ENCODE results near the gene CLCN6.

The CLCN6 gene

DNA sequence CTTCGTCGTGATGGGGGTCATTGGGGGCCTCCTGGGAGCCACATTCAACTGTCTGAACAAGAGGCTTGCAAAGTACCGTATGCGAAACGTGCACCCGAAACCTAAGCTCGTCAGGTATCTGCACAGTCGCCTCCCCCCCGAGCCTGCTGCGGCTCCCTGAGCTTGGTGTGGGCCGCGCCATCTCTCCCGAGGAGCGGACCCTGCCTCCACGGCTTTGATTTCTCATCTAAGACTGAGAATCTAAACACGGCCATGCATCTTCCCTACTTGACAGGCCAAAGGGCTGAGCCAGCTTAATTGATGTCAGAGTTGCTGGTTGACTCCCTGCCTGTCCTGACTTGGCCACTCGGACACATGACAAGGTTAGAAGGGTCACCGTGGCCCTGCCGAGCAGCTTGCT lies 22.5 kb downstream of the CLCN6 start:
- no peak for DNase-seq (ENCODE audit: low read depth)

DNA sequence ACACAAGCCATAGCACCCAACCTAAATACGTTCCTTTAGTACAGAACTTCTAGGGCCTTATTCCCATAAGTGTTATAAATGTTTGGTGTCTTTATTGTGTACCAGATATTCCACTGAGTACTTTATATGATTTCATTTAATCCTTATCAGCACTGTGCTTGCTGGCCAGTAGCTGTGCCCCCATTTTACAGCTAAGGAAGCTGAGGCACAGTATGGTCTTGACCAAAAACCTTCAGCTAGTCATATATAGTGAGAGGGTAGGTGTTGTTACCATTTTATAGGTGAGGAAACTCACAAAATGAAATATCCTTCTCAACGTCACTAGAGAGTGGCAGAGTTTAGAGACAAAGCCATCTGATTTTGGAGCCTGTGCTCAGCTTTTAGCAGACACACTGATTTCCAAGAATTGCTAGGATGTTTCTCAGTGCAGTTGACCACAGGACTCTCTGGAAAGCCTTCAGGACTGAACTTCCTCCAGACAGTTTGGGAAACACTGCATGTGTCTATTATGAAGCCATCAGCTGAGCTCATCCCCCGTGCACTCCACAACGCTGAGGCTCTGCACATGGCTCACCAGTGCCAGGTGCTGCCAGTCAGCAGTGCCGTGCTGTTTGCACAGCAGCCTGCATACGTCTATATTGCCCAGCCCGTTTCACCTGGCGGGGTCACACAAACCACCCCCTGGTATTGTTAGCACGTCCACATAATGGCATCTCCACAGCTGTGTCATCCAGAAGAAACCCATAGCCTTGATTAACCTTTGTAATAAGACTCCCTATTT lies 26.1 kb downstream of the CLCN6 start:
- no peak for DNase-seq (ENCODE audit: low read depth)

- no peak for DNase-seq (ENCODE audit: low read depth)
Measured at GRCh38 chr1:11833497-11833896, 27.5 kb downstream of the CLCN6 start.

- DNase-seq (ENCODE audit: low read depth) = no peak
Measured at GRCh38 chr1:11833900-11834299, 27.9 kb downstream of the CLCN6 start.

GRCh38 chr1:11835441-11836225 lies 29.6 kb downstream of the CLCN6 start:
- DNase-seq (ENCODE audit: low read depth) = no peak

DNA sequence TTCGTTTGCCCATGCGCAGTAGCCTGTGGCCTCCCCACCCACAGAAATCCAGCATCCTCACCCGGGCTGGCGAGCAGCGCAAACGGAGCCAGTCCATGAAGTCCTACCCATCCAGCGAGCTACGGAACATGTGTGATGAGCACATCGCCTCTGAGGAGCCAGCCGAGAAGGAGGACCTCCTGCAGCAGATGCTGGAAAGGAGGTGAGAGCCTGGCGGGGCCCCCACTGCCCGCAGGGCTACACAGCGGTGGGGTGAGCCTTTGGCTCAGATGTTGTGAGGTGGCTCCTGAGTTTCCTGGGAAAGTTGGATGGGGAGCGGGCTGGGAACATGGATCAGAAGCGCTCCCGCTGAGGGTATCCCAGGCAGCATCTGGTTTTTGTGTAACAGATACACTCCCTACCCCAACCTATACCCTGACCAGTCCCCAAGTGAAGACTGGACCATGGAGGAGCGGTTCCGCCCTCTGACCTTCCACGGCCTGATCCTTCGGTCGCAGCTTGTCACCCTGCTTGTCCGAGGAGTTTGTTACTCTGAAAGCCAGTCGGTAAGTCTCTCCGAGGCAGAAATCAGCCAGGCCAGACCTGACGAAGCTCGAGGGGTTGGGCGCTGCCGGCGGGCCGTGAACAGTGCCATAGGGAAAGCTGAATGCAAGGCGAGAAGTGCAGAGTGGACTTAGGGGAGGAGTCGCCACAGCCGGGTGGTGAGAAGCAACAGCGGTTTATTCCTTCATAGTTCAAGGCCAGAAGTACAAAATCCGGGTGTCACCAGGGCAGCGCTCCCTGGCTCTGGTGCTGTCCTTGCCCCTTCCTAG lies 31.2 kb downstream of the CLCN6 start:
- DNase-seq (ENCODE audit: low read depth) = no peak

GRCh38 chr1:11837767-11838348 lies 31.9 kb downstream of the CLCN6 start:
- DNase-seq (ENCODE audit: low read depth) = no peak

GRCh38 chr1:11838349-11839272 lies 32.6 kb downstream of the CLCN6 start:
- peak; percentile 51 for DNase-seq (ENCODE audit: low read depth)

DNA sequence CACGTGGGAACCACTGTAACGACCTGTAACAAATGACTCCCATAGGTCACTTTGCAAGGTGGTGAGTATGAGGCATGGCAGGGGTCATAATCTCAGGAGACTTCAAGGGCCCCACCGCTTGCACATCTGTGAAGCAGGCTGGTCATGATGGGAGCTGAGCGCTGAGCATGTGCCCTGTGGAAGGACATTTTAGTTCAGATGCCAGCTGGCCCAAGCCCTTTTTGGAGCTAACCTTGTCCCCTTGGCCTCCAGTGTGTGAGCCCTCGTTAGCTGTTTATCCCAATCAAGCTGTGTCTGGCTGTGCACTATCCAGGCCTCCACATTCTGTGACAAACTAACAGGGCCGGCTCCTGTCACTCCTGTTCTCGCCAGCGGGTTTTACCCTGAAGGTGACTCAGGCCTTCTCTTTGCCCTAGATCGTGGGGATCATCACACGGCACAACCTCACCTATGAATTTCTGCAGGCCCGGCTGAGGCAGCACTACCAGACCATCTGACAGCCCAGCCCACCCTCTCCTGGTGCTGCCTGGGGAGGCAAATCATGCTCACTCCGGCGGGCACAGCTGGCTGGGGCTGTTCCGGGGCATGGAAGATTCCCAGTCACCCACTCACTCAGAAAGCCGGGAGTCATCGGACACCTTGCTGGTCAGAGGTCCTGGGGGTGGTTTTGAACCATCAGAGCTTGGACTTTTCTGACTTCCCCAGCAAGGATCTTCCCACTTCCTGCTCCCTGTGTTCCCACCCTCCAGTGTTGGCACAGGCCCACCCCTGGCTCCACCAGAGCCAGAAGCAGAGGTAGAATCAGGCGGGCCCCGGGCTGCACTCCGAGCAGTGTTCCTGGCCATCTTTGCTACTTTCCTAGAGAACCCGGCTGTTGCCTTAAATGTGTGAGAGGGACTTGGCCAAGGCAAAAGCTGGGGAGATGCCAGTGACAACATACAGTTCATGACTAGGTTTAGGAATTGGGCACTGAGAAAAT lies 34.0 kb downstream of the CLCN6 start:
- no peak for DNase-seq (ENCODE audit: low read depth)

DNA sequence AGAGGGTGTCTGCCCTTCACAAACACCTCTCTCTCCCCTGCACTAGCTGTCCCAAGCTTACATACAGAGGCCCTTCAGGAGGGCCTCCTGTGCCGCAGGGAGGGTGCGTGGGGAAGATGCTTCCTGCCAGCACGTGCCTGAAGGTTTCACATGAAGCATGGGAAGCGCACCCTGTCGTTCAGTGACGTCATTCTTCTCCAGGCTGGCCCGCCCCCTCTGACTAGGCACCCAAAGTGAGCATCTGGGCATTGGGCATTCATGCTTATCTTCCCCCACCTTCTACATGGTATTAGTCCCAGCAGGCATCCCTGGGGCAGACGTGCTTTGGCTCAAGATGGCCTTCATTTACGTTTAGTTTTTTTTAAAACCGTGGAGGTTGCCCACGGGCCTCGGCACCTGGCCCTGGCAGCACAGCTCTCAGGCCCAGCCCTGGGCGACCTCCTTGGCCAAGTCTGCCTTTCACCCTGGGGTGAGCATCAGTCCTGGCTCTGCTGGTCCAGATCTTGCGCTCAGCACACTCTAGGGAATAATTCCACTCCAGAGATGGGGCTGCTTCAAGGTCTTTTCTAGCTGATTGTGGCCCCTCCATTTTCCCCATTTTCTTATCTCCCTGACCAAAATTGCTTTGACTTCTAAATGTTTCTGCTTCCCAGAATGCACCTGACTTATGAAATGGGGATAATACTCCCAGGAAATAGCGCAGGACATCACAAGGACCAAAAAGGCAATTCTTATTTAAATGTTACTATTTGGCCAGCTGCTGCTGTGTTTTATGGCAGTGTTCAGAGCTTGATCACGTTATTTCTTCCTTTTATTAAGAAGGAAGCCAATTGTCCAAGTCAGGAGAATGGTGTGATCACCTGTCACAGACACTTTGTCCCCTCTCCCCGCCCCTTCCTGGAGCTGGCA lies 35.5 kb downstream of the CLCN6 start:
- DNase-seq (ENCODE audit: low read depth) = no peak

- DNase-seq (ENCODE audit: low read depth) = no peak
Measured at GRCh38 chr1:11842154-11843041, 36.4 kb downstream of the CLCN6 start.

GRCh38 chr1:11845641-11846335 lies 39.8 kb downstream of the CLCN6 start:
- DNase-seq (ENCODE audit: low read depth) = no peak

DNA sequence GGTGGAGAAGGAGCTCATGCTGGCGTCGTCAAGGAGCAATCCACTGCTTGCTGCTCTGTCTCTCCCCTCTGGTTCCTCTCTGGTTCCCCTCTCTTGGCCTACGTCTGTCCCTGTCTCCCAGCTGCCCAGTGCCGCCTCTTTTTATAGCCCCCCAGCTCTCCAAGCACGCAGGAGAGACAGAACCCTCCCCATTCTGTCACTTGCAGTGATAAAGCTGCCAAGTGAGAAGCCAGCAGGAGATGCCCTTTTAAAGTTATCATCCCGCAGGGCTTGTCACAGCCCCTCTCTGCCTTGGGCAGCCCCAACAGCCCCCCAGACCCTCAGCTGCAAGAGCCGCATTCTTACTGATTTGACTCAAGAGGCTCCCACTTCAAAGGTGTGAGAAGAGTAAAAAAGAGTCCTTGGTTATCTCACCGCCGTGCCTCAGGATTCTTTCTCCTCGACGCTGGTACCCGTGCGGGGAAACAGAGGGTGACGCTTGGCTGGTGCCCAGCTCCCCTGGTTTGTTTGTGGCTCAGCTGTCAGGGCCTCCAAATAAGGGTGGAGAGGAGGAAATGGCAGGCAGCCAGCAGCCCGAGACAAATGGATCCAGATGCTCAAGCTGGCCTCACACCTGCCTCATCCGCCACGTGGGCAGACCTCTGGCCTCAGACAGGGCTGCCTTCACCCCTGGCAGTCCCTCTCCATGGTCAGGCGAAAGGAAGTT lies 41.8 kb downstream of the CLCN6 start, which contains the start of gene NPPA:
Gene NPPA (minus strand): TSS at position 117 of the 706 bp plus-strand sequence. CDS start 99 bp downstream, at position 18.
- DNase-seq (ENCODE audit: low read depth) = no peak

DNA sequence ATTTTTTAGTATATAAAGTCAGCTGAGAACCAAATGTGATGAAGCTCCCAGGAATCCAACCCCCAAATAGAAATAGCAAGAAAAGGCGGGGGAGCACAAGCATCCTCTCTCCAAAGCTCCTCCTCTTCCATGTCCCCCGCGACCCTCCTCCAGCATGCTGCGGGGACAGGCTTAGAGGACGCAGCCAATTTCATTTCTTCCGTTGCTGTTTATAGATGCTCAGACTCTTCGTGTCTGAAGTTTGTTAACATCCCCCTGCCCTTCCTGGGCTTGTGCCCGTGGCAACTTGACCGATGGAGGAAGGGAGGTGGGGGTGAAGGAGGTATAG lies 42.3 kb downstream of the CLCN6 start:
- DNase-seq (ENCODE audit: low read depth) = no peak

- DNase-seq (ENCODE audit: low read depth) = no peak
Measured at GRCh38 chr1:11850156-11850555, 44.2 kb downstream of the CLCN6 start.

DNA sequence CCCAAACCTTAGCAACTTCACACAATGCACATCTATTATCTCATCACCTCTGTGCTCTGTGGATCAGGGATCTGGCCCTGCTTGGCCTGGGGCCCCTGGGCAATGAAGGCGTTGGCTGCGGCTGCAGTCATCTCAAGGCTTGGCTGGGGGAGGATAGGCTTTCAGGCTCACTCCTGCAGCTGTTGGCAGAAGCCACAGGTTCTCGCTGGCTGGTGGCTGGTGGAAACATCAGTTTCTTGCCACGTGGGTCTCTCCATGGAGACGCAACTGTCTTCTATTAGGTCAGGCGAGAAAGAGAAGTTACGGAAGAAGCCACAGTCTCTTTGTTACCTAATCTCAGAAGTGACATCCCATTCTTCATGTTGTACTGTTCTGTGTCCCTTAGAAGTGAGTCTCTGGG lies 45.2 kb downstream of the CLCN6 start:
- DNase-seq (ENCODE audit: low read depth) = no peak

- DNase-seq (ENCODE audit: low read depth) = no peak
Measured at GRCh38 chr1:11854519-11854918, 48.5 kb downstream of the CLCN6 start.
